Measurements from ENCODE around the gene MCTP1.

Gene MCTP1

DNA sequence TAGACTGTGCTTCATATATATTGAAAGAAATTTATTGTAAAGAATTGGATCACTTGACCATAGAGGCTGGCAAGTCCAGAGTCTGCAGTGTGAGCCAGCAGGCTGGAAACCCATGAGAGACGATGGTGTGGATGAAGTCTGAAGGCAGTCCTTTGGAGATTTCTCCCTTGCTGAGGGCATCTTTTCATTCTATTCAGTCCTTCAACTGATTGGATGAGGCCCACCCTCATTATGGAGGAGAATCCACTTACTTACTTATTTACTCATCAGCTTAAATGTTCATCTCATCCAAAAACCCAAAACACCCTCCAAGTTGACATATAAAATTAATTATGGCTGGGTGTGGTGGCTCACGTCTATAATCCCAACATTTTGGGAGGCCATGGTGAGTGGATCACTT is 62.1 kb downstream of the MCTP1 start:
- TF ChIP-seq CREB1 (IDR thresholded peaks at IDR 0.05; ENCODE audit: low read depth), result no peak
- TF ChIP-seq, protein P1, sequence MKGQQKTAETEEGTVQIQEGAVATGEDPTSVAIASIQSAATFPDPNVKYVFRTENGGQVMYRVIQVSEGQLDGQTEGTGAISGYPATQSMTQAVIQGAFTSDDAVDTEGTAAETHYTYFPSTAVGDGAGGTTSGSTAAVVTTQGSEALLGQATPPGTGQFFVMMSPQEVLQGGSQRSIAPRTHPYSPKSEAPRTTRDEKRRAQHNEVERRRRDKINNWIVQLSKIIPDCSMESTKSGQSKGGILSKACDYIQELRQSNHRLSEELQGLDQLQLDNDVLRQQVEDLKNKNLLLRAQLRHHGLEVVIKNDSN (IDR thresholded peaks at IDR 0.05), result no peak
- no peak for TF ChIP-seq CEBPB (IDR thresholded peaks at IDR 0.05)
- TF ChIP-seq TCF12 (IDR thresholded peaks at IDR 0.05; ENCODE audit: low read depth), result no peak
- TF ChIP-seq, protein P2, sequence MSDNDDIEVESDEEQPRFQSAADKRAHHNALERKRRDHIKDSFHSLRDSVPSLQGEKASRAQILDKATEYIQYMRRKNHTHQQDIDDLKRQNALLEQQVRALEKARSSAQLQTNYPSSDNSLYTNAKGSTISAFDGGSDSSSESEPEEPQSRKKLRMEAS (IDR thresholded peaks at IDR 0.05), result no peak
- TF ChIP-seq RAD21 (IDR thresholded peaks at IDR 0.05; ENCODE audit: low read depth), result no peak
- TF ChIP-seq FOXM1 (IDR thresholded peaks at IDR 0.05; ENCODE audit: borderline replicate concordance, low read depth), result no peak

DNA sequence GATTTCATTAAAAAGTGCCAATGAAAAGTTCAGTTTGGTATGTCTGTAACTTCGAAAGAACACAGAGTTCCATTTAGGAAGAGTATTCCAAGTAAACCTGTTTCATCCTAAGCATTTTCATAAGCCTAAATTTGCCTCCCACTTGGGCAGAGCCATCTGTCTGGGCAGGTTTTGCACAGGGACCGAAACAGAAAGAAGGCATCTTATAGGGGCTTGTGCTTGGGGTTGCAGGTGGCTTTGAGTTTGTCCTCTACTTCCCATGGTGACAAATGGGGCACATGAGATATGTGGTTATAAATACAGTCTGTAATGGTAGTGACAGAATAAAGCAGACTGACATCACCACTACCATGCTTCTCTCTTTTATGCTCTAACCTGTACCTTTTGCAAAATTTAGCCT is 63.7 kb downstream of the MCTP1 start:
- no peak for TF ChIP-seq FOXM1 (IDR thresholded peaks at IDR 0.05; ENCODE audit: borderline replicate concordance, low read depth)
- no peak for TF ChIP-seq TAF1 (IDR thresholded peaks at IDR 0.05; ENCODE audit: low read depth)
- TF ChIP-seq, protein P1 (IDR thresholded peaks at IDR 0.05), result no peak

DNA sequence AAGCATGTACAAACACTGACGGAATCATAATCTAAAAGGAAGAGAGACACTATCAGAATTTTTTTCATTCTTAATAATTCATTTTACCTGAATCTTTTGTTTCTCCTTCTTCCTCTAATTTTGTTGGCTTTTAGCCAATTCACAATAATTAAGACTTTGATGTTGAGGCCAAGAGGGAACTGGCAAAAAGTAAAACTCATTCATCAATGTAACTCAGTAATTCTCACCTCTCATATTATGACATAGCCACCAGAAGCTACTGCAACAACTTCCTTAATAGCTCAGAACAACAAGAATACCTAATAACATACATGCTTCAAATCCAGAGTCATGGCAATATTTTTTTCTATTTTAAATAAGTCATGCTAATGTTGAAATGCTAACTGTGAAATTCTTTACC is 64.5 kb downstream of the MCTP1 start:
- TF ChIP-seq, protein P2 (IDR thresholded peaks at IDR 0.05), result no peak
- TF ChIP-seq CREB1 (IDR thresholded peaks at IDR 0.05; ENCODE audit: low read depth), result no peak
- no peak for TF ChIP-seq CEBPB (IDR thresholded peaks at IDR 0.05)
- peak; percentile 36; the same call in 1 of the 2 replicates for TF ChIP-seq NFIC (IDR thresholded peaks at IDR 0.05)
- TF ChIP-seq, protein P3, sequence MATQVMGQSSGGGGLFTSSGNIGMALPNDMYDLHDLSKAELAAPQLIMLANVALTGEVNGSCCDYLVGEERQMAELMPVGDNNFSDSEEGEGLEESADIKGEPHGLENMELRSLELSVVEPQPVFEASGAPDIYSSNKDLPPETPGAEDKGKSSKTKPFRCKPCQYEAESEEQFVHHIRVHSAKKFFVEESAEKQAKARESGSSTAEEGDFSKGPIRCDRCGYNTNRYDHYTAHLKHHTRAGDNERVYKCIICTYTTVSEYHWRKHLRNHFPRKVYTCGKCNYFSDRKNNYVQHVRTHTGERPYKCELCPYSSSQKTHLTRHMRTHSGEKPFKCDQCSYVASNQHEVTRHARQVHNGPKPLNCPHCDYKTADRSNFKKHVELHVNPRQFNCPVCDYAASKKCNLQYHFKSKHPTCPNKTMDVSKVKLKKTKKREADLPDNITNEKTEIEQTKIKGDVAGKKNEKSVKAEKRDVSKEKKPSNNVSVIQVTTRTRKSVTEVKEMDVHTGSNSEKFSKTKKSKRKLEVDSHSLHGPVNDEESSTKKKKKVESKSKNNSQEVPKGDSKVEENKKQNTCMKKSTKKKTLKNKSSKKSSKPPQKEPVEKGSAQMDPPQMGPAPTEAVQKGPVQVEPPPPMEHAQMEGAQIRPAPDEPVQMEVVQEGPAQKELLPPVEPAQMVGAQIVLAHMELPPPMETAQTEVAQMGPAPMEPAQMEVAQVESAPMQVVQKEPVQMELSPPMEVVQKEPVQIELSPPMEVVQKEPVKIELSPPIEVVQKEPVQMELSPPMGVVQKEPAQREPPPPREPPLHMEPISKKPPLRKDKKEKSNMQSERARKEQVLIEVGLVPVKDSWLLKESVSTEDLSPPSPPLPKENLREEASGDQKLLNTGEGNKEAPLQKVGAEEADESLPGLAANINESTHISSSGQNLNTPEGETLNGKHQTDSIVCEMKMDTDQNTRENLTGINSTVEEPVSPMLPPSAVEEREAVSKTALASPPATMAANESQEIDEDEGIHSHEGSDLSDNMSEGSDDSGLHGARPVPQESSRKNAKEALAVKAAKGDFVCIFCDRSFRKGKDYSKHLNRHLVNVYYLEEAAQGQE (IDR thresholded peaks at IDR 0.05; ENCODE audit: low read depth), result no peak

DNA sequence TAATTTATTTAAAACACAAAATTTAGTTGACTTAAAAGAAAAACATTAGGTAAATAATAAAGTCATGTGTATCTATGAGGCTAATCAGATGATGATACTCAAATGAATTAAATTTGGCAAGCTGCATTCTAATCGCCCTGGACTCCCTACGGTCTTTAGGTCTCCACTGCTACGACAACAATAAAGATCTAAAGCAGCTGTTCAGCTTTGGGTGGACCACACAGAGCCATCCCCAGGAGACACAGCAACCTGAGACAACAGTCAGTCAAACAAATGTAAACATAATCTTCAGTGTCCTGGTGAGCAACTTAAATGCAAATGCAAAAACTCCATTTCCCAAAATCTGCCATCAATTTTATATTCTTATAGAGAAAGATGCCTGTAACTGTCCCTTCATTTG is 65.5 kb downstream of the MCTP1 start:
- TF ChIP-seq NFIC (IDR thresholded peaks at IDR 0.05) (no peak), YY1 (IDR thresholded peaks at IDR 0.05; ENCODE audit: low read depth) (no peak), TAF1 (IDR thresholded peaks at IDR 0.05; ENCODE audit: low read depth) (no peak), TCF12 (IDR thresholded peaks at IDR 0.05; ENCODE audit: low read depth) (no peak), RAD21 (IDR thresholded peaks at IDR 0.05; ENCODE audit: low read depth) (no peak)
- TF ChIP-seq, protein P2 (IDR thresholded peaks at IDR 0.05), result no peak

DNA sequence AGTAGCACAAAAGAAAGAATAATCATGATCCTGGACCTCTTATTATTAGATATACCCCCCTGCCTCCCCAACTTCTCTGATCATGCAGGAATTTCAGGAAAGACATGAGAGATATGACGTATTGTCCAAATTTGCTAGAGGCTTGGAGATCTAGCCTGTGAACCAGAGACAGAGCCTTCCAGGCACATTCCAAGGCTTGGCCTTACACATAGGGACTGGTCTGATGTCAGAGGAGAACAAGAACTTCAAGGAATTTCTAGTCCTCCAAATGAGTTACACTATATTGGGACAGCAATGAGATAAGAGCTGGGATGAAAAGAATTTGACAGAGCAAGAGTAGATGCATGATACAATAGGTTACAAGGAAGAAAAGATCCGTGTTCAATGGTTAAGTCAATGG is 67.0 kb downstream of the MCTP1 start:
- TF ChIP-seq CEBPB (IDR thresholded peaks at IDR 0.05) (no peak), RAD21 (IDR thresholded peaks at IDR 0.05; ENCODE audit: low read depth) (no peak), YY1 (IDR thresholded peaks at IDR 0.05; ENCODE audit: low read depth) (no peak), TAF1 (IDR thresholded peaks at IDR 0.05; ENCODE audit: low read depth) (no peak), TEAD4 (IDR thresholded peaks at IDR 0.05) (no peak), FOXM1 (IDR thresholded peaks at IDR 0.05; ENCODE audit: borderline replicate concordance, low read depth) (no peak), ZBTB7A (IDR thresholded peaks at IDR 0.05; ENCODE audit: low read depth) (no peak), NFIC (IDR thresholded peaks at IDR 0.05) (no peak)
- TF ChIP-seq, protein P1 (IDR thresholded peaks at IDR 0.05), result no peak
- TF ChIP-seq, protein P3 (IDR thresholded peaks at IDR 0.05; ENCODE audit: low read depth), result no peak
- TF ChIP-seq, protein P2 (IDR thresholded peaks at IDR 0.05), result no peak

DNA sequence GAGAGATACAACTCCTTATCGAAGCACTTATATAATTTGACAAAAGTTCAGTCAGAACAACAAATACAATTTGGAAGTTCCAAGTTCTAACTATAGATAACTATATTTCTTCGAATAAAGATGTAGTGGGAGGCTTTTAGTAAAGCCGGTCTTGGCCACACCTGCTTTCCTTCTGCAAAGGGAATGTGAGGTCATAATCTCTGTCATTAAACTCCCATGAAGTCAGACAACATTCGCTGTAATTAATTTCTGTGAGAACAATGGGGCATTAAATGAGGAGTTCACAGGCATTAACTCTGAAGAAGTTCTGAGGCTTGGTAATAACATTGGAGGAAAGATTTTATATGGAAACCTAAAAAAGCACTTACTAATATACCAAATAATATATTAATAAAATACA is 67.5 kb downstream of the MCTP1 start:
- TF ChIP-seq, protein P3 (IDR thresholded peaks at IDR 0.05; ENCODE audit: low read depth), result no peak
- TF ChIP-seq RAD21 (IDR thresholded peaks at IDR 0.05; ENCODE audit: low read depth) (no peak), TEAD4 (IDR thresholded peaks at IDR 0.05) (no peak), TCF12 (IDR thresholded peaks at IDR 0.05; ENCODE audit: low read depth) (no peak), CEBPB (IDR thresholded peaks at IDR 0.05) (no peak), YY1 (IDR thresholded peaks at IDR 0.05; ENCODE audit: low read depth) (no peak), FOXM1 (IDR thresholded peaks at IDR 0.05; ENCODE audit: borderline replicate concordance, low read depth) (no peak), NFIC (IDR thresholded peaks at IDR 0.05) (no peak), EGR1 (IDR thresholded peaks at IDR 0.05) (no peak), CREB1 (IDR thresholded peaks at IDR 0.05; ENCODE audit: low read depth) (no peak), TAF1 (IDR thresholded peaks at IDR 0.05; ENCODE audit: low read depth) (no peak)
- TF ChIP-seq, protein P2 (IDR thresholded peaks at IDR 0.05), result no peak
